ENCODE data around the gene CCT6A. TPM values are rescaled to one million over a fixed set of nuclear protein-coding genes. Genes with fewer than 3 reads are reported as not detected.

The CCT6A gene
- total RNA-seq = 105 and 176 TPM in 2 replicates

GRCh38 chr7:56051339-56052191, at the start of gene CCT6A, which contains the start of gene PSPH:
TSS of gene CCT6A (plus strand) at chr7:56051765. CDS start at chr7:56051849, 84 bp downstream.
TSS of gene PSPH (minus strand) at chr7:56051444. CDS start at chr7:56021212, 30,232 bp downstream.

GRCh38 chr7:56063882-56064625, 12.5 kb downstream of the CCT6A start, which contains the start of gene SUMF2:
TSS of gene SUMF2 (plus strand) at chr7:56064286. CDS start at chr7:56064312, 26 bp downstream.

GRCh38 chr7:56092789-56093531, 41.4 kb downstream of the CCT6A start, which contains the start of gene PHKG1:
TSS of gene PHKG1 (minus strand) at chr7:56092952. CDS start at chr7:56088941, 4,011 bp downstream.

GRCh38 chr7:56106108-56107073, 54.8 kb downstream of the CCT6A start, which contains the start of gene CHCHD2:
TSS of gene CHCHD2 (minus strand) at chr7:56106476. CDS start at chr7:56106413, 63 bp downstream.

Other genes with a start within 250 kb of the CCT6A start
- not detected in 2 replicates for gene SEPTIN14, start 189.0 kb upstream of the CCT6A start, total RNA-seq
- gene ZNF713, start 164.3 kb upstream of the CCT6A start, total RNA-seq = 0.98 and 2.7 TPM in 2 replicates
- gene MRPS17, start 99.9 kb upstream of the CCT6A start, total RNA-seq = 8.3 and 8.9 TPM in 2 replicates
- gene NIPSNAP2, start 87.2 kb upstream of the CCT6A start, total RNA-seq = 48.2 and 64.8 TPM in 2 replicates
- gene PSPH, start 321 bp upstream of the CCT6A start, total RNA-seq = 52.7 and 88.8 TPM in 2 replicates
- gene SUMF2, start 12.5 kb downstream of the CCT6A start, total RNA-seq = 80.8 and 124 TPM in 2 replicates
- not detected in 2 replicates for gene PHKG1, start 41.2 kb downstream of the CCT6A start, total RNA-seq
- 327 and 642 TPM in 2 replicates for gene CHCHD2, start 54.7 kb downstream of the CCT6A start, total RNA-seq
- gene NUPR2, start 64.7 kb downstream of the CCT6A start, total RNA-seq = 0.38 TPM in 1 of 2 replicates, not detected in the other